Keratinocyte (primary cell): ENCODE results near the gene LINC01488.

Source experiments
- EZH2 ChIP-seq: IDR thresholded peaks from one replicate; pipeline ENCODE4 v1.6.1; 2012; ENCODE audit warnings: inconsistent platforms, mild to moderate bottlenecking, low read length, moderate library complexity
- TF ChIP-seq, protein P1 (sequence below), 3 experiments: IDR thresholded peaks in 1 of 3; conservative IDR thresholded peaks in 1 of 3; optimal IDR thresholded peaks in 1 of 3; 2 replicates in 2 of 3; 3 replicates in 1 of 3; pipeline versions ENCODE3 to v1.5.1; 2011; ENCODE audit warnings: low read length in 3 of 3, mild to moderate bottlenecking in 3 of 3, moderate library complexity in 2 of 3, control low read depth in 1 of 3, inconsistent platforms in 1 of 3; ENCODE audit not compliant: insufficient read depth in 2 of 3; ENCODE audit errors: extremely low read depth in 1 of 3

DNA sequence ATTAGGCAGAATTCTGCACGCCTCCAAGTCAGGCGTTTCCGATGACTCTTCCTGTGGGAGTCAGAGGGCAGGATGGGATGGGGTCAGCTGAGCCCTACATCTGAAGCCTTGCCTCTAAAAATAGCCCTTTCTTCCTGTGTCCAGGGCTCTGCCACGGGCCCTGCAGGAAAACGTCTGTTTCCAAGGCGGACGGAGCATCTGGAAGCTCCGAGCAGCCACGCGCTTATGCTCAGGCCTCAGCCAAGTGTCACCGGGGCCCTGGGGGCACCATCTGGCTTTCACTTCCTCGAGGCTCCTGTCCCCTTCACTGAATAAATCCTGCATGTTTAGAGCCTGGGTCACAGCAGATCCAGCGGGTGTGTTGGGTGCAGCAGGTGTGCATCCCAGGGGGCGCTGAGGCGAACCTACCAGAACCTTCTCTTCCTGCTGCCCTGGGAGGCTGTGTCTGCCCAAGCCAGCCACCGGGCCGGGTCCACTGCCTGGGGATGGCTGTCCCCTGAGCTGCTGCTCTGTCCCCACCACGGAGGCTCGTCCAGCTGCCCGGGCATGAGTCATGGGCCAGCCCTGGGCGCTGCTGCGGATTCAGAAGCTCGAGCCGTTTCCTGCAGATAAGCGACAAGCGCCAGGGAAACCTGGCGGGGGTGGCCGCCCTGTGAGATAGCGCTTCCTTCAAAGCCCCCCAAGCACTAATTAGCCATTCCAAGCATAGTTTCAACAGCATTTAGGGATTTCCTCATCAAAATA, 32.0 kb upstream of the LINC01488 start:
- TF ChIP-seq, protein P1, sequence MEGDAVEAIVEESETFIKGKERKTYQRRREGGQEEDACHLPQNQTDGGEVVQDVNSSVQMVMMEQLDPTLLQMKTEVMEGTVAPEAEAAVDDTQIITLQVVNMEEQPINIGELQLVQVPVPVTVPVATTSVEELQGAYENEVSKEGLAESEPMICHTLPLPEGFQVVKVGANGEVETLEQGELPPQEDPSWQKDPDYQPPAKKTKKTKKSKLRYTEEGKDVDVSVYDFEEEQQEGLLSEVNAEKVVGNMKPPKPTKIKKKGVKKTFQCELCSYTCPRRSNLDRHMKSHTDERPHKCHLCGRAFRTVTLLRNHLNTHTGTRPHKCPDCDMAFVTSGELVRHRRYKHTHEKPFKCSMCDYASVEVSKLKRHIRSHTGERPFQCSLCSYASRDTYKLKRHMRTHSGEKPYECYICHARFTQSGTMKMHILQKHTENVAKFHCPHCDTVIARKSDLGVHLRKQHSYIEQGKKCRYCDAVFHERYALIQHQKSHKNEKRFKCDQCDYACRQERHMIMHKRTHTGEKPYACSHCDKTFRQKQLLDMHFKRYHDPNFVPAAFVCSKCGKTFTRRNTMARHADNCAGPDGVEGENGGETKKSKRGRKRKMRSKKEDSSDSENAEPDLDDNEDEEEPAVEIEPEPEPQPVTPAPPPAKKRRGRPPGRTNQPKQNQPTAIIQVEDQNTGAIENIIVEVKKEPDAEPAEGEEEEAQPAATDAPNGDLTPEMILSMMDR (optimal IDR thresholded peaks at IDR 0.05 in 1 of 3, IDR thresholded peaks at IDR 0.05 in 1 of 3, conservative IDR thresholded peaks at IDR 0.05 in 1 of 3; ENCODE audit: extremely low read depth in 1 of 3, insufficient read depth in 2 of 3, low read length in 3 of 3), result no peak
- no peak for TF ChIP-seq EZH2
